ENCODE results near the gene MED26. TPM values are rescaled to one million over a fixed set of nuclear protein-coding genes. Genes with fewer than 3 reads are reported as not detected.

Gene MED26
- total and polyA plus RNA-seq, 7 donors: 4.8 to 9.6 (median 5.2) TPM

- TF ChIP-seq, protein P1, sequence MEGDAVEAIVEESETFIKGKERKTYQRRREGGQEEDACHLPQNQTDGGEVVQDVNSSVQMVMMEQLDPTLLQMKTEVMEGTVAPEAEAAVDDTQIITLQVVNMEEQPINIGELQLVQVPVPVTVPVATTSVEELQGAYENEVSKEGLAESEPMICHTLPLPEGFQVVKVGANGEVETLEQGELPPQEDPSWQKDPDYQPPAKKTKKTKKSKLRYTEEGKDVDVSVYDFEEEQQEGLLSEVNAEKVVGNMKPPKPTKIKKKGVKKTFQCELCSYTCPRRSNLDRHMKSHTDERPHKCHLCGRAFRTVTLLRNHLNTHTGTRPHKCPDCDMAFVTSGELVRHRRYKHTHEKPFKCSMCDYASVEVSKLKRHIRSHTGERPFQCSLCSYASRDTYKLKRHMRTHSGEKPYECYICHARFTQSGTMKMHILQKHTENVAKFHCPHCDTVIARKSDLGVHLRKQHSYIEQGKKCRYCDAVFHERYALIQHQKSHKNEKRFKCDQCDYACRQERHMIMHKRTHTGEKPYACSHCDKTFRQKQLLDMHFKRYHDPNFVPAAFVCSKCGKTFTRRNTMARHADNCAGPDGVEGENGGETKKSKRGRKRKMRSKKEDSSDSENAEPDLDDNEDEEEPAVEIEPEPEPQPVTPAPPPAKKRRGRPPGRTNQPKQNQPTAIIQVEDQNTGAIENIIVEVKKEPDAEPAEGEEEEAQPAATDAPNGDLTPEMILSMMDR (IDR thresholded peaks at IDR 0.05): no peak
- Histone ChIP-seq H3K27ac (no peak overlapping the region), H3K9me3 (no peaks in the 10 kb centered on the region), H3K4me3 (no peak overlapping the region), H3K4me1 (peaks cover 15% of the 10 kb centered on the region), H3K36me3 (ENCODE audit: insufficient read depth in 1 of 2, low read depth in 1 of 2) (peaks cover 8 to 82% of the 10 kb centered on the region in 2 donors), H3K27me3 (ENCODE audit: insufficient read depth in 3 of 3, low read length in 2 of 3) (no peaks in the 10 kb centered on the region)
- DNase-seq (no peak), ATAC-seq (no peak)
- intact Hi-C loops (cut with DNase I): no loop called here
- WGBS, 3 donors: 88 to 93% (median 89%) methylated on average over 9 of the region's 9 CpGs
These were observed 91.9 kb downstream of the MED26 start for GRCh38 chr19:16536130-16536529.

GRCh38 chr19:16535381-16535780, 92.6 kb downstream of the MED26 start:
- Histone ChIP-seq H3K4me1 (peaks cover 7% of the 10 kb centered on the region), H3K36me3 (ENCODE audit: insufficient read depth in 1 of 2, low read depth in 1 of 2) (peaks cover 10 to 82% of the 10 kb centered on the region in 2 donors), H3K27me3 (ENCODE audit: insufficient read depth in 3 of 3, low read length in 2 of 3) (no peaks in the 10 kb centered on the region), H3K9me3 (no peaks in the 10 kb centered on the region), H3K27ac (no peak overlapping the region), H3K4me3 (no peak overlapping the region)
- TF ChIP-seq, protein P1 (IDR thresholded peaks at IDR 0.05): no peak
- DNase-seq (no peak), ATAC-seq (no peak)
- intact Hi-C loops (cut with DNase I): no loop called here
- WGBS, 3 donors: 92 to 93% (median 92%) methylated on average over 17 to 18 of the region's 18 CpGs

- Histone ChIP-seq H3K27me3 (ENCODE audit: insufficient read depth in 3 of 3, low read length in 2 of 3) (no peaks in the 10 kb centered on the region), H3K9me3 (no peaks in the 10 kb centered on the region), H3K4me1 (no peaks in the 10 kb centered on the region), H3K4me3 (no peak overlapping the region), H3K27ac (no peak overlapping the region), H3K36me3 (ENCODE audit: insufficient read depth in 1 of 2, low read depth in 1 of 2) (peaks cover 10 to 93% of the 10 kb centered on the region in 2 donors)
- 92 to 93% (median 92%) methylated on average over 43 to 47 of the region's 47 CpGs for WGBS, 3 donors
- TF ChIP-seq, protein P1 (IDR thresholded peaks at IDR 0.05): no peak
- DNase-seq: no peak
- intact Hi-C loops (cut with DNase I): no loop called here
- ATAC-seq: no peak
These were observed 95.4 kb downstream of the MED26 start for GRCh38 chr19:16532440-16533234.

DNA sequence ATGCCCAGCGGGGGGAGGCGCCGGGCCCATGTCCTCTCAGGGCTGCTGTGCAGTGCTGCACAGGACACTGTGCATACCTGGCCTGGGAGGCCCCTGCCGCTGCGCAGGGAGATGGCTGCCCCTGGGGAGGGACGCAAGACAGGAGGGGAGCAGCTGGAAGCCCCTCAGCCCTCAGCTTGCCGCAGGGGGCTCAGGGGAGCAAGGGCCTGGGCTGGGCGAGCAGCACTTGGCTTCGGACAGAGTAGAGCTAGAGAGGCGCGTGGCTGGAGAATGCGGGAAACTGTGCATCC, 96.7 kb downstream of the MED26 start:
- intact Hi-C loops (cut with DNase I): no loop called here
- no peak for ATAC-seq

More for the DNA sequence above, 96.7 kb downstream of the MED26 start:
- DNase-seq: no peak
- Histone ChIP-seq H3K27me3 (ENCODE audit: insufficient read depth in 3 of 3, low read length in 2 of 3) (no peaks in the 10 kb centered on the region), H3K4me1 (no peaks in the 10 kb centered on the region), H3K4me3 (no peak overlapping the region), H3K9me3 (no peaks in the 10 kb centered on the region), H3K36me3 (ENCODE audit: insufficient read depth in 1 of 2, low read depth in 1 of 2) (peaks cover 14 to 100% of the 10 kb centered on the region in 2 donors), H3K27ac (no peak overlapping the region)
- TF ChIP-seq, protein P1 (IDR thresholded peaks at IDR 0.05): no peak
- WGBS, 3 donors: 92 to 96% (median 95%) methylated on average over 12 of the region's 12 CpGs

Data from psoas muscle (tissue), 8 donors.